ENCODE results near the gene IFIT3. TPM values are rescaled to one million over a fixed set of nuclear protein-coding genes. Genes with fewer than 3 reads are reported as not detected.
A peak's percentile ranks its signal among the peaks of the same experiment; 100 is the strongest.

The IFIT3 gene
- total RNA-seq, 1 donor from 2014 or later, result 7.4 TPM

GRCh38 chr10:89295597-89295996 is 32.2 kb upstream of the IFIT3 start:
- Mint-ChIP-seq H3K27me3 (ENCODE audit: low read depth) (no peaks in the 10 kb centered on the region), H3K27ac (ENCODE audit: unreplicated experiment) (peak overlapping the region; percentile 88), H3K4me3 (ENCODE audit: unreplicated experiment) (no peak overlapping the region), H3K36me3 (ENCODE audit: low read depth) (no peaks in the 10 kb centered on the region), H3K4me1 (ENCODE audit: low read depth) (peaks cover 17% of the 10 kb centered on the region), H3K9me3 (ENCODE audit: low read depth) (peaks cover 7% of the 10 kb centered on the region)
- TF ChIP-seq CTCF (IDR thresholded peaks at IDR 0.05), result no peak
- DNase-seq (ENCODE audit: low spot score), result no peak

GRCh38 chr10:89296220-89296648 is 31.6 kb upstream of the IFIT3 start:
- peak overlapping the region; percentile 88 for H3K27ac Mint-ChIP-seq (ENCODE audit: unreplicated experiment)
- H3K4me1 Mint-ChIP-seq (ENCODE audit: low read depth), result peaks cover 22% of the 10 kb centered on the region

GRCh38 chr10:89297356-89297755 is 30.4 kb upstream of the IFIT3 start:
- no peak overlapping the region for H3K4me3 Mint-ChIP-seq (ENCODE audit: unreplicated experiment)
- TF ChIP-seq CTCF (IDR thresholded peaks at IDR 0.05), result no peak
- peaks cover 7% of the 10 kb centered on the region for H3K9me3 Mint-ChIP-seq (ENCODE audit: low read depth)
- H3K27ac Mint-ChIP-seq (ENCODE audit: unreplicated experiment), result no peak overlapping the region
- peaks cover 33% of the 10 kb centered on the region for H3K4me1 Mint-ChIP-seq (ENCODE audit: low read depth)
- no peak for DNase-seq (ENCODE audit: low spot score)
- no peaks in the 10 kb centered on the region for H3K27me3 Mint-ChIP-seq (ENCODE audit: low read depth)
- H3K36me3 Mint-ChIP-seq (ENCODE audit: low read depth), result no peaks in the 10 kb centered on the region

More at GRCh38 chr10:89296220-89296648, 31.6 kb upstream of the IFIT3 start:
- Mint-ChIP-seq H3K36me3 (ENCODE audit: low read depth) (no peaks in the 10 kb centered on the region), H3K4me3 (ENCODE audit: unreplicated experiment) (no peak overlapping the region), H3K9me3 (ENCODE audit: low read depth) (peaks cover 7% of the 10 kb centered on the region), H3K27me3 (ENCODE audit: low read depth) (no peaks in the 10 kb centered on the region)
- no peak for DNase-seq (ENCODE audit: low spot score)
- TF ChIP-seq CTCF (IDR thresholded peaks at IDR 0.05), result no peak

- H3K36me3 Mint-ChIP-seq (ENCODE audit: low read depth), result no peaks in the 10 kb centered on the region
- TF ChIP-seq CTCF (IDR thresholded peaks at IDR 0.05), result no peak
- no peak overlapping the region for H3K27ac Mint-ChIP-seq (ENCODE audit: unreplicated experiment)
- H3K4me1 Mint-ChIP-seq (ENCODE audit: low read depth), result peaks cover 38% of the 10 kb centered on the region
- H3K4me3 Mint-ChIP-seq (ENCODE audit: unreplicated experiment), result no peak overlapping the region
- no peaks in the 10 kb centered on the region for H3K27me3 Mint-ChIP-seq (ENCODE audit: low read depth)
- peaks cover 7% of the 10 kb centered on the region for H3K9me3 Mint-ChIP-seq (ENCODE audit: low read depth)
- no peak for DNase-seq (ENCODE audit: low spot score)
Observed at GRCh38 chr10:89297791-89298190, 30.0 kb upstream of the IFIT3 start.

- TF ChIP-seq CTCF (IDR thresholded peaks at IDR 0.05), result no peak
- no peak for DNase-seq (ENCODE audit: low spot score)
- Mint-ChIP-seq H3K4me3 (ENCODE audit: unreplicated experiment) (no peak overlapping the region), H3K27ac (ENCODE audit: unreplicated experiment) (no peak overlapping the region), H3K36me3 (ENCODE audit: low read depth) (no peaks in the 10 kb centered on the region), H3K4me1 (ENCODE audit: low read depth) (peaks cover 46% of the 10 kb centered on the region), H3K9me3 (ENCODE audit: low read depth) (peaks cover 7% of the 10 kb centered on the region), H3K27me3 (ENCODE audit: low read depth) (no peaks in the 10 kb centered on the region)
Observed at GRCh38 chr10:89299031-89299430, 28.8 kb upstream of the IFIT3 start.

Measured in chondrocyte (in vitro differentiated cells).